Glutamatergic neuron (in vitro differentiated cells): Measurements from ENCODE around the gene CAMK2B. TPM values are rescaled to one million over a fixed set of nuclear protein-coding genes. Genes with fewer than 3 reads are reported as not detected.

Experiments
- DNase-seq: peaks from one replicate; pipeline ENCODE4 v3.0.0; 2022
- H3K27ac Mint-ChIP-seq: one replicate; pipeline ENCODE4 v1.8.0; 2020; ENCODE audit warnings: mild to moderate bottlenecking, mixed read lengths, inconsistent platforms; ENCODE audit not compliant: unreplicated experiment
- H3K27me3 Mint-ChIP-seq: one replicate; pipeline ENCODE4 v1.8.0; 2020; ENCODE audit warnings: mild to moderate bottlenecking, moderate library complexity, mixed read lengths, inconsistent platforms; ENCODE audit not compliant: unreplicated experiment
- H3K36me3 Mint-ChIP-seq: one replicate; pipeline ENCODE4 v1.8.0; 2020; ENCODE audit warnings: mild to moderate bottlenecking, mixed read lengths, inconsistent platforms; ENCODE audit not compliant: unreplicated experiment
- H3K4me1 Mint-ChIP-seq: one replicate; pipeline ENCODE4 v1.8.0; 2020; ENCODE audit warnings: mild to moderate bottlenecking, low read depth, mixed read lengths, inconsistent platforms; ENCODE audit not compliant: unreplicated experiment
- H3K4me3 Mint-ChIP-seq: one replicate; pipeline ENCODE4 v1.8.0; 2020; ENCODE audit warnings: mild to moderate bottlenecking, mixed read lengths, inconsistent platforms; ENCODE audit not compliant: unreplicated experiment
- H3K9me3 Mint-ChIP-seq: one replicate; pipeline ENCODE4 v1.8.0; 2020; ENCODE audit warnings: mild to moderate bottlenecking, moderate library complexity, mixed read lengths, inconsistent platforms; ENCODE audit not compliant: unreplicated experiment
- CTCF ChIP-seq: fragments of 200-600 bp; sonication (generic); IDR thresholded peaks from one replicate; pipeline ENCODE4 v1.5.0; 2021; ENCODE audit not compliant: partially characterized antibody, unreplicated experiment
- total RNA-seq: library from RNA; stranded (reverse); fragmentation: NEBNext Ultra II Directional; extraction: Animal tissue kit (Norgen Biotek cat#: 25700); gene quantifications from one replicate; pipeline ENCODE4 v1.2.1, GENCODE V29; 2021; ENCODE audit not compliant: unreplicated experiment

Gene CAMK2B
- total RNA-seq, 1 donor from 2014 or later: 55.1 TPM

- Mint-ChIP-seq H3K4me3 (no peak overlapping the region), H3K27me3 (no peaks in the 10 kb centered on the region), H3K4me1 (peaks cover 47% of the 10 kb centered on the region), H3K36me3 (peaks cover 7% of the 10 kb centered on the region), H3K27ac (no peak overlapping the region), H3K9me3 (peaks cover 7% of the 10 kb centered on the region)
- no peak for TF ChIP-seq CTCF
- no peak for DNase-seq
Measured at GRCh38 chr7:44291733-44292419, 33.5 kb downstream of the CAMK2B start.

- Mint-ChIP-seq H3K27me3 (no peaks in the 10 kb centered on the region), H3K9me3 (peaks cover 7% of the 10 kb centered on the region), H3K4me3 (no peak overlapping the region), H3K27ac (no peak overlapping the region), H3K4me1 (peaks cover 51% of the 10 kb centered on the region), H3K36me3 (peaks cover 3% of the 10 kb centered on the region)
- no peak for DNase-seq
- TF ChIP-seq CTCF: no peak
Measured at GRCh38 chr7:44291066-44291732, 34.2 kb downstream of the CAMK2B start.

- no peak for TF ChIP-seq CTCF
- no peak overlapping the region for H3K4me3 Mint-ChIP-seq
- H3K36me3 Mint-ChIP-seq: no peaks in the 10 kb centered on the region
- H3K27ac Mint-ChIP-seq: no peak overlapping the region
- H3K4me1 Mint-ChIP-seq: peaks cover 52% of the 10 kb centered on the region
- peaks cover 7% of the 10 kb centered on the region for H3K9me3 Mint-ChIP-seq
- no peaks in the 10 kb centered on the region for H3K27me3 Mint-ChIP-seq
- no peak for DNase-seq
Measured at GRCh38 chr7:44290252-44290620, 35.2 kb downstream of the CAMK2B start.

GRCh38 chr7:44289341-44290251, 35.8 kb downstream of the CAMK2B start:
- TF ChIP-seq CTCF: no peak
- Mint-ChIP-seq H3K4me1 (peaks cover 48% of the 10 kb centered on the region), H3K36me3 (no peaks in the 10 kb centered on the region), H3K9me3 (peaks cover 9% of the 10 kb centered on the region), H3K27me3 (peaks cover under 1% of the 10 kb centered on the region), H3K4me3 (peak overlapping the region; percentile 15), H3K27ac (peak overlapping the region; percentile 55)
- DNase-seq: no peak
